HG03060 (cell line): ENCODE data around the gene PGPEP1.
"Not testable (repeated sequence)": the region's sequence is repeated elsewhere in the genome, so short reads cannot be mapped to it uniquely, and the experiment has no call there.

Experiments
- ATAC-seq: cut with Tn5 transposase; IDR thresholded peaks from one replicate; pipeline ENCODE4 v1.9.1; 2021; ENCODE audit warnings: low read depth, moderate number of reproducible peaks; ENCODE audit not compliant: unreplicated experiment

The PGPEP1 gene

DNA sequence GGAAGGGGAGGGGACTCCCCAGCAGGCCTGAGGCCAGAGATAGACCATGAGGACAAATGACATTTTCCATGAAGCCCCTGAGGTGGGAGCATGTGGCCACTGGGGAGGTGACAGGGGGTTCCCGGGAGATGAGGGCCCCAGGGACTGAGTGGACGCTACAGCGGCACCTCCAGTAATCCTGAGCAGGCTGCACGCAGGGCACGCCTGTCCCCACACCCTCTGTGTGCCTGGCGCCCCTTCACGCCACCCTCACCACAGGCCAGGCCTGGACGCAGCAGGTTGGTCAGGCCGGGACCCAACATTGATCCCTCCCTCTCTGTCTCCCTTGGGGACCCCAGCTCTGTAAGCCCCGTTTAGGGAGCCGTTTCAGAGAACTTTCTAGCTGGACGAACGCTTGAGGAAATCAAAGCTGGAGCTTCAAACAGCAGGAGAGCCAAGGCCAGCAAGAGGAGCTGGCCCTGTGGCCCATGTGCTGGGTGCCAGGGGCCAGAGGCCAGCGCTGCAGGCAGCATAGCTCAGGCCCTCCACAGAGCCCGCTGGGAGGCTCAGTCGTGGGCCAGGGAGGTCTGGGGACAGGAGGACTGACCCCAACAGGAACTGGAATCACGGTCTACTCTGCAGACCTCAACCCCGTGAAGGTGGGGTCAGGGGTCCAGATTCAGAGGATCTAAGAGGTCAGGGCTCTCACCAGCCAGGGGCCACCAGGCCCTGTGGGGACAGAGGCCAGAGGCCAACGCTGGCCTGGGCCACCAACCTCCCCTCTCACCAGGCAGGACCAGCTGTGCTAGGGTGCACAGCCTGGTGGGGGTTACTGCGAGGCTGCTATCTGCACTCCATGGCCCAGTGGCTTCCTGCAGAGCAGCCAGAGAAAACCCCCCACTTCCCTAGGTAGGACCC lies 32.1 kb upstream of the PGPEP1 start:
- no peak for ATAC-seq

GRCh38 chr19:18308948-18309325 lies 31.5 kb upstream of the PGPEP1 start:
- no peak for ATAC-seq

DNA sequence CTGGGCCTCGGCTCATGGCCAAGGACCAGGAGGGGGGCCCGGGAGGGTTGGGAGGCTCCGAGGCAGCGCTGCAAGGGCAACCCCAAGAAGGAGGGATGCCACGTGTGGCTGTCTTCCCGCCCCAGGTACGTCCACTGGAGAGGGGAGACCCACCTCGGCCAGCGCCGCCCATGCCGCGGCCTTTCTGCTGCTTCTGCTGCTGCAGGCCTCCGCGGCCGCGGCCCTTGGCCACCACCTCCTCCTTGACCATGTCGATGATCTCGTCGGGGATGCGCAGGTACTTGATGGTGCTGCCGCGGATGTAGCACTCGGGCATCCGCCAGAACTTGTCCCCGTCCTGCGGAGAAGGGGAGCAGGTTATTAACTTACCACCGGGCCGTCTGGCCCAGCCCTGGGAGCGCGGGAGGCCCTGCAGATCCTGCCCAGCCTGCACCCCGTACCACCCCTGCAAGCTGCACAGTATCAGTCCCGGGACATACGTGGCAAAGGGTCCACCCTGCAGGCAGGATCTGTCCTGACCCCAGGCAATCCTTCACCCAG lies 30.8 kb upstream of the PGPEP1 start:
- no peak for ATAC-seq

DNA sequence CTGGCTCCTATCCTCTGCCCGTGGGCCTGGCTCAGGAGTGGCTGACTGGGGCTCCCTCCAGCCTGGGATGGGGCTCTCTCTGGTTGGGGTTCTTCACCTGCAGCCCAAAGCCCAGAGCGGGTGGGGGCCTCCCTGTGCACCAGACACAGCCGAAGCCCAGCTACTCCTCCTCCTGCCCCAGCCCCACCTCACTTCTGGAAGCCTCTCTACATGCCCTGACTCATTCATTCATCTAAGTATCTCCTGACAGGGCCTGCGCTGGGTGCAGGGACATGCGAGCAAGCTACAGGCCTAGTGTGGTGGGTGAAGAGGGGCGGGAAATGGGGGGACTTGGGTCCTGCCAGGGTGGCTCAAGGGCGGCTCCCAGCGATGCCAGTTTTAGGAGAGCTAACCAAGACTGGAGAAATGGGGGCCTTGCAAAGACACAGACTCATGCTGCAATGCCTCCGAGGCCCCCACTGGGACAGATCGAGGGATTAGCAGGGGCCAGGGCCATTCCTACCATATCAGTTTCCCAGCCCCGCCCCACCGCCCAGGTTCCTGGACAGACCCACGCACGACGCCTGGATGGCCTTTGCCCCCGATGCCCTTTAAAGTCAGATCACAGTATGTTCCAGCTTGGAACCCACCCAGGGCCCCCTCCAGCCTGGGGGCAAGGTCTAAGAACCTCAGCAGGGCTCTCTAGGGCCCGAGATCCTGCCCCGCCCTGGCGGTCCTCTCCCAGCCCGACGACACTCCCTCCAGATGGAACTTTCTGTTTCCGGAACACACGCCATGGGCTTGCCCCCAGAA lies 30.1 kb upstream of the PGPEP1 start:
- ATAC-seq: no peak

GRCh38 chr19:18310966-18311365 lies 29.4 kb upstream of the PGPEP1 start:
- ATAC-seq: no peak

DNA sequence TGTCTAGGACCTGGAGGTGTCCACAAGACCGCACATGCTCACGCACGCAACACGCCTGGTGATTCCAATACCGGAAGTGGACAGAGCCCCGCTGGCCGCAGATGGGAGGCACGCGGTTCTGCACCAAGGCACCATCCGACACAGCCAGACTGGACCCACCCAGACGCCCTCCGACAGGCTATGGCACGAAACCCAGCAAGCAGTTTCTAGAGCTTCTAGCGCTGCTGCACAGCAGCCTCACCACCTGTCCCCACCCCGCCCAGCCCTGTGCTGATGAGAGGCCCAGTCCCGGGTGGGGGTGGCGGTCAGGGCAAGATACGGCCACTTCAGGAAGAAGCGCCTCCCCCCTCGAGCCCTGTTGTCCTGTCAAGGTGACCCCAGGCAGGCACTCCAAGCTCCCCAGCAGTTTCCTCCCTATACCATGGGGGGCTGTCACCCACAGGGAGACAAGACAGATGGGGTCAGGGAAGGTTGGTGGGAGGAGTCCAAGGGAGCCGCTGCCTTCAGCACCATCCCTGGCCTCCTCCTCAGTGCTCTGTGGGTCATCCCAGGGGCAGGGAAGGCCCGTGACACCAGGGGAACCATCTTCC lies 28.8 kb upstream of the PGPEP1 start:
- ATAC-seq: no peak

GRCh38 chr19:18312092-18312534 lies 28.3 kb upstream of the PGPEP1 start:
- ATAC-seq: no peak

DNA sequence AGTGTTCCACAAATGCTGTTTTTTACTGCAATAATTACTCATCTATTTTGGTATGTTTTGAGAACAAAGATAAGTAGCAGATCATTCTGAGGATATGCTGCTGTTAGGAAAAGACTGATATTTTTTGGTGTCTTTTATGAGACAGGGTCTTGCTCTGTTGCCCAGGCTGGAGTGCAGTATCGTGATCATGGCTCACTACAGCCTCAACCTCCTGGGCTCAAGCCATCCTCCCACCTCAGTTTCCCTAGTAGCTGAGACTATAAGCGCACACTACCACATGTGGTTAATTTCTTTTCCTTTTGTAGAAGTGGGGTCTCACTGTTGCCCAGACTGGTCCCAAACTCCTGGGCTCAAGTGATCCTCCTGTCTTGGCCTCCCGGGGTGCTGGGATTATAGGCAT lies 27.0 kb upstream of the PGPEP1 start:
- ATAC-seq: no peak

DNA sequence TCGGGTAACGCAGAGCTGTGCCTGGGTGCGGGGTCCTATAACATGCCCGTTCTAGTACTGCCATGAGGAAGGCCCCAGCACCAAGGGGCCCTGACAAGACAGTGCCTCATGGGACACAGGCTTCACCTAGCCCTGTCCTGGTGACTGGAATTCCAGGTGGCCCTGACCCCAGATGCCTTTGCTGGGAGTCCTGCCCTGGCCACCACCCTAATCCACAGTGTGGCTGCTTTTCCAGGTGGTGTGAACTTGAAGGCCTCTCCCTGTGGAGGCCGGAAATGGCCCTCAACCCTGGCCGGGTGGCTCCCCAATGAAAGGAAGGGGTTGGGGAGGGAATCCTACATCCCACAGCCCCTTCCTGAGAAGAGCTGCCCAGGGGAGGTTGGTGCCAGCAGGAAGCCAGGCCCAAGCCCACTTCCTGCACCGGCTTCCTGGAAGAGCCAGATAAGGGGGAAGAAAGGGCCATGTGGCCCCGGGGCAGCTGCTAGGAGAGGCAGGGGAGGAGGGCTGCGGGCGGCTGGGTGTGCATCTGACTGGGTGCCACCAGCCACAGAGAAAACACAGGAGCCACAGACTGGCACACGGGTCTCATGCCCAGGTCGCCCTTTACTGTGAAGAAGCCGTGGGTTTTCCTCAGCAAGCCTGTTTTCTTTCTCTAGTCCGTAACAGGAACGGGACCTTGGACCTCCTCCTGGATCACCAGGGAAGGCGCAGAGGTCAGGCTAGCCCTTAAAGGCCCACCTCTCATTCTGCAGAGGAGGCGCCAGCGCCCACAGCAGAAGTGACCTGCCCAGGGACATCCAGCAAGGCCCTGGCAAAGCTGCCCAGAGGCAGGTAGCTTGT lies 22.2 kb upstream of the PGPEP1 start:
- no peak for ATAC-seq

GRCh38 chr19:18319591-18320135 lies 20.7 kb upstream of the PGPEP1 start:
- ATAC-seq: no peak

GRCh38 chr19:18320865-18321733 lies 19.3 kb upstream of the PGPEP1 start:
- no peak for ATAC-seq

- no peak for ATAC-seq
These were observed 18.7 kb upstream of the PGPEP1 start for GRCh38 chr19:18321734-18322102.

DNA sequence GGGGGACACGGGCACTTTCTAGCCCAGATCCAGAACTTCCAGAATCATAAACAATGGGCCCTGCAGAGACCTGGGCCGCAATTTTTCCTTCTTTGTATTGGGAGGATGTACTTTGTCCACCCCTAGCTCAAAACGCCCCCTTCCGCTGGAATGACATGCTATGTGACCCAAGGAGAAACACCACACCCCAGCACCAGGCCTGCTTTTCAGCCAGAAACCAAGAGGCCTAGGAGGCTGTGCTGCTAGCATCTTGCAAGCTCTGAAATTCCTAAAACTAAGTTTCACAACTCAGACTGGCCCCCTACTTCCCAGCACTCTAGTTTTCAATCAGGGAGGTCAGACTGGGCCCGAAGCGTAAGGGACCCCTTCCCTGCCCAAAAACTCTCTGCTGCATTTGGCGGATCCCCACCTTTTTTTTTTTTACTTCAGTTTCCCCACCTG lies 18.1 kb upstream of the PGPEP1 start:
- no peak for ATAC-seq

GRCh38 chr19:18322759-18323460 lies 17.5 kb upstream of the PGPEP1 start, which contains the start of gene LSM4:
Gene LSM4 (minus strand): TSS chr19:18323076. CDS start chr19:18323020, 56 bp downstream.
- ATAC-seq: peak; percentile 90

DNA sequence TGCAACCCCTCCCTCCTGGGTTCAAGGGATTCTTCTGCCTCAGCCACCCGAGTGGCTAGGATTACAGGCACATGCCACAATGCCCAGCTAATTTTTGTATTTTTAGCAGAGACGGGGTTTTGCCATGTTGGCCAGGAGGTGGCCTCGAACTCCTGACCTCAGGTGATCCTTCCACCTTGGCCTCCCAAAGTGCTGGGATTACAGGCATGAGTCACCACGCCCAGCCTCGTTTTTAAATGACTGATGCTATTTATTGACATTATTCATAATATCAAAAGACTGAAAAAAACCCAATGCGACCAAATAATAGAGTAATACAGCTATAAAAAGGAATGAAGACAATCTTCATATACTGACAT lies 16.0 kb upstream of the PGPEP1 start:
- not testable (repeated sequence) for ATAC-seq

DNA sequence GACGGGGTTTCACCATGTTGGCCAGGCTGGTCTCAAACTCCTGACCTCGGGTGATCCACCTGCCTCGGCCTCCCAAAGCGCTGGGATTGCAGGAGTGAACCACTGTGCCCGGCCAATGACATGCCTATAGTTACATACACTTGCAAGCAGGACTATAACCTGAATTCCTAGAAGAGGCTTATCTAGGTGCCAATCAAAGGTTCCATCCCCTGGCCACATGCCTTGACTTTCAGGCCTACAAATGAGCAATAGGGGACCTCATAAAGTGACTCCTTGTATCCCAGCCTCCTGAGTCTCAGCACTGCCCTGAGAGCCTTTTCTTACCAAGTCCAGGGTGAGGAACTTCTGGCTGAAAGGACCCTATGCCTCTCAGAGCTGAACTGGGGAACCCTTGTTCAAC lies 13.6 kb upstream of the PGPEP1 start:
- ATAC-seq: no peak

GRCh38 chr19:18328340-18329034 lies 11.9 kb upstream of the PGPEP1 start:
- peak; percentile 79 for ATAC-seq

GRCh38 chr19:18329035-18329376 lies 11.4 kb upstream of the PGPEP1 start:
- ATAC-seq: no peak
